PC-9 (cell line): ENCODE results near the gene NR2F1-AS1. TPM values are rescaled to one million over a fixed set of nuclear protein-coding genes. Genes with fewer than 3 reads are reported as not detected.

Experiments
- BruUV-seq: library from RNA; stranded (reverse); fragments of 400-500 nt; replicated peaks from 2 replicates; lab custom pipeline; 2021; lab: Mats Ljungman, UMichigan
- CTCF ChIA-PET: fragments of 300-600 bp; sonication (Branson Sonifier 250); formaldehyde crosslinking; loops from one replicate; lab custom pipeline; 2022; ENCODE audit warnings: antibody characterized with exemption; lab: Charles Lee
- POLR2A ChIA-PET: fragments of 300-600 bp; sonication (Branson Sonifier 250); formaldehyde crosslinking; loops from one replicate; lab custom pipeline; 2022; ENCODE audit warnings: antibody characterized with exemption; ENCODE audit not compliant: unreplicated experiment; lab: Charles Lee
- DNase-seq, 2 experiments: peaks; one replicate each; pipeline versions ENCODE4 v3.0.0 to v3.0.0-alpha.2; 2015 to 2022; ENCODE audit warnings: mixed read lengths in 1 of 2
- H2AFZ ChIP-seq: fragments of 200-600 bp; sonication (generic); 2 replicates; pipeline ENCODE4 v1.8.1; 2017; ENCODE audit warnings: antibody characterized with exemption
- H3F3A ChIP-seq: fragments of 200-600 bp; sonication (generic); 2 replicates; pipeline ENCODE4 v1.8.1; 2017; ENCODE audit warnings: antibody characterized with exemption, mild to moderate bottlenecking, low read depth; ENCODE audit not compliant: insufficient read depth
- H3K27ac ChIP-seq: fragments of 200-600 bp; sonication (generic); 2 replicates; pipeline ENCODE4 v1.6.1; 2016; ENCODE audit warnings: mixed run types
- H3K27me3 ChIP-seq: fragments of 200-600 bp; sonication (generic); 2 replicates; pipeline ENCODE4 v1.6.1; 2016; ENCODE audit warnings: low read depth, mixed run types; ENCODE audit not compliant: insufficient read depth
- H3K36me3 ChIP-seq: fragments of 200-600 bp; sonication (generic); 2 replicates; pipeline ENCODE4 v1.6.1; 2016; ENCODE audit warnings: low read depth, mixed run types
- H3K4me1 ChIP-seq: fragments of 200-600 bp; sonication (generic); replicated peaks from 2 replicates; pipeline ENCODE4 v1.6.1; 2016; ENCODE audit warnings: mixed run types; ENCODE audit not compliant: insufficient read depth
- H3K4me2 ChIP-seq: fragments of 200-600 bp; sonication (generic); 2 replicates; pipeline ENCODE4 v1.6.1; 2017; ENCODE audit warnings: mixed run types
- H3K4me3 ChIP-seq: fragments of 200-600 bp; sonication (generic); 2 replicates; pipeline ENCODE4 v1.6.1; 2016; ENCODE audit warnings: mixed run types
- H3K79me2 ChIP-seq: fragments of 200-600 bp; sonication (generic); 2 replicates; pipeline ENCODE4 v1.6.1; 2017; ENCODE audit warnings: low read depth, mixed run types
- H3K9me2 ChIP-seq: fragments of 200-600 bp; sonication (generic); 2 replicates; pipeline ENCODE4 v1.8.1; 2017; ENCODE audit warnings: mild to moderate bottlenecking; ENCODE audit not compliant: insufficient read depth
- H3K9me3 ChIP-seq: fragments of 200-600 bp; sonication (generic); 2 replicates; pipeline ENCODE4 v1.8.1; 2016; ENCODE audit warnings: low read depth; ENCODE audit not compliant: insufficient read depth
- H4K20me1 ChIP-seq: fragments of 200-600 bp; sonication (generic); 2 replicates; pipeline ENCODE4 v1.8.1; 2017; ENCODE audit not compliant: insufficient read depth
- CTCF ChIP-seq: fragments of 200-600 bp; sonication (generic); conservative IDR thresholded peaks from 2 replicates; pipeline ENCODE4 v1.6.1; 2017; ENCODE audit warnings: mixed run types, antibody characterized with exemption, mild to moderate bottlenecking, moderate library complexity
- EZH2 ChIP-seq: fragments of 200-600 bp; sonication (generic); IDR thresholded peaks from 2 replicates; pipeline ENCODE4 v1.8.0; 2017; ENCODE audit warnings: antibody characterized with exemption, low read depth
- intact Hi-C: fragments of 100-400 bp; cut with micrococcal nuclease; formaldehyde crosslinking; loops from one replicate; pipeline ENCODE4 v1.10.0; 2022; ENCODE audit not compliant: unreplicated experiment
- total RNA-seq: library from RNA; stranded (reverse); gene quantifications from 2 replicates; pipeline ENCODE4 v1.2.3, GENCODE V29; 2021

Gene NR2F1-AS1
- total RNA-seq, 1 experiment from 2014 or later, result 6.0 TPM

- no TSS peak for BruUV-seq
- TF ChIP-seq CTCF (no peak), EZH2 (no peak)
- H3K9me2 ChIP-seq, result no peaks in the 10 kb centered on the region
- H3K4me3 ChIP-seq, result no peak overlapping the region
- no peak overlapping the region for H3K27ac ChIP-seq
- H4K20me1 ChIP-seq, result no peaks in the 10 kb centered on the region
- no peaks in the 10 kb centered on the region for H3K36me3 ChIP-seq
- no peak overlapping the region for H2AFZ ChIP-seq
- no peaks in the 10 kb centered on the region for H3K9me3 ChIP-seq
- ChIA-PET CTCF (interaction anchor here (1.0 kb wide), 1 partner anchor 190 kb away, joined by 3 read pairs; no protein-coding TSS in a partner anchor), POLR2A (no interaction called here)
- no peak overlapping the region for H3K4me2 ChIP-seq
- intact Hi-C loops, result loop anchor here (10.0 kb wide), 1 partner anchor 63 kb away; no protein-coding TSS in a partner anchor
- no peaks in the 10 kb centered on the region for H3K27me3 ChIP-seq
- peaks cover 19% of the 10 kb centered on the region for H3K4me1 ChIP-seq
- no peaks in the 10 kb centered on the region for H3K79me2 ChIP-seq
- DNase-seq, result no peak
- H3F3A ChIP-seq, result peaks cover 14% of the 10 kb centered on the region; the same call in 1 of the 2 replicates
Observed at GRCh38 chr5:93611273-93611975, 30.4 kb upstream of the NR2F1-AS1 start.

GRCh38 chr5:93610581-93611272 lies 29.7 kb upstream of the NR2F1-AS1 start:
- Histone ChIP-seq H3K36me3 (no peaks in the 10 kb centered on the region), H3K9me3 (no peaks in the 10 kb centered on the region), H3K27ac (no peak overlapping the region), H4K20me1 (no peaks in the 10 kb centered on the region), H3K4me3 (no peak overlapping the region), H3K79me2 (no peaks in the 10 kb centered on the region), H3K4me1 (peaks cover 21% of the 10 kb centered on the region), H3K4me2 (no peak overlapping the region), H3K9me2 (no peaks in the 10 kb centered on the region), H3F3A (peaks cover 14% of the 10 kb centered on the region; the same call in 1 of the 2 replicates), H3K27me3 (no peaks in the 10 kb centered on the region), H2AFZ (no peak overlapping the region)
- no TSS peak for BruUV-seq
- no peak for DNase-seq
- POLR2A ChIA-PET, result no interaction called here
- CTCF ChIA-PET, result no interaction called here
- intact Hi-C loops, result loop anchor here (10.0 kb wide), 1 partner anchor 64 kb away; no protein-coding TSS in a partner anchor
- TF ChIP-seq CTCF (no peak), EZH2 (no peak)

- Histone ChIP-seq H3K27me3 (no peaks in the 10 kb centered on the region), H3K4me1 (peaks cover 21% of the 10 kb centered on the region), H3K9me3 (no peaks in the 10 kb centered on the region), H3F3A (peaks cover 14% of the 10 kb centered on the region; the same call in 1 of the 2 replicates), H3K9me2 (no peaks in the 10 kb centered on the region), H3K79me2 (no peaks in the 10 kb centered on the region), H4K20me1 (no peaks in the 10 kb centered on the region), H3K36me3 (no peaks in the 10 kb centered on the region), H3K4me3 (no peak overlapping the region), H3K27ac (no peak overlapping the region), H2AFZ (no peak overlapping the region), H3K4me2 (no peak overlapping the region)
- POLR2A ChIA-PET, result no interaction called here
- DNase-seq, result no peak
- BruUV-seq, result no TSS peak
- TF ChIP-seq EZH2, result no peak
- TF ChIP-seq CTCF, result no peak
- intact Hi-C loops, result loop anchor here (10.0 kb wide), 1 partner anchor 65 kb away; no protein-coding TSS in a partner anchor
- CTCF ChIA-PET, result no interaction called here
Observed at GRCh38 chr5:93609762-93610161, 28.7 kb upstream of the NR2F1-AS1 start.
